Measurements from ENCODE around the gene ABCA9.

GRCh38 chr17:69012895-69013805 is 47.6 kb downstream of the ABCA9 start:
- TF ChIP-seq CEBPG (CRISPR knock-in tag; IDR thresholded peaks at IDR 0.05), result no peak
- TF ChIP-seq PPARG (CRISPR knock-in tag; conservative IDR thresholded peaks at IDR 0.05), result no peak
